ENCODE measurements around the gene FMN2.

FMN2 gene

GRCh38 chr1:240094041-240094722, 2.5 kb downstream of the FMN2 start:
- Histone ChIP-seq H3K9me3 (ENCODE audit: control insufficient read depth, low read length) (no peaks in the 10 kb centered on the region), H3K4me3 (ENCODE audit: insufficient read depth, low read depth, low read length, poor library complexity, severe bottlenecking) (no peak overlapping the region), H3K27ac (ENCODE audit: insufficient read depth, low read length, poor library complexity, severe bottlenecking) (no peak overlapping the region), H3K36me3 (ENCODE audit: control insufficient read depth, insufficient read depth, low read length) (no peaks in the 10 kb centered on the region), H3K27me3 (replicated peaks; ENCODE audit: control insufficient read depth, insufficient read depth, low read length, poor library complexity, severe bottlenecking) (peaks cover 8% of the 10 kb centered on the region), H3K4me1 (ENCODE audit: control insufficient read depth, insufficient read depth, low read length, poor library complexity, severe bottlenecking) (peaks cover 3% of the 10 kb centered on the region)
- no peak for DNase-seq

GRCh38 chr1:240096974-240097373, 5.3 kb downstream of the FMN2 start:
- DNase-seq = no peak
- H3K4me1 ChIP-seq (ENCODE audit: control insufficient read depth, insufficient read depth, low read length, poor library complexity, severe bottlenecking) = peaks cover 3% of the 10 kb centered on the region
- H3K9me3 ChIP-seq (ENCODE audit: control insufficient read depth, low read length) = no peaks in the 10 kb centered on the region
- no peak overlapping the region for H3K27ac ChIP-seq (ENCODE audit: insufficient read depth, low read length, poor library complexity, severe bottlenecking)
- H3K27me3 ChIP-seq (replicated peaks; ENCODE audit: control insufficient read depth, insufficient read depth, low read length, poor library complexity, severe bottlenecking) = peaks cover 11% of the 10 kb centered on the region
- H3K36me3 ChIP-seq (ENCODE audit: control insufficient read depth, insufficient read depth, low read length) = no peaks in the 10 kb centered on the region
- H3K4me3 ChIP-seq (ENCODE audit: insufficient read depth, low read depth, low read length, poor library complexity, severe bottlenecking) = no peak overlapping the region

- no peaks in the 10 kb centered on the region for H3K4me1 ChIP-seq (ENCODE audit: control insufficient read depth, insufficient read depth, low read length, poor library complexity, severe bottlenecking)
- H3K36me3 ChIP-seq (ENCODE audit: control insufficient read depth, insufficient read depth, low read length) = no peaks in the 10 kb centered on the region
- H3K27me3 ChIP-seq (replicated peaks; ENCODE audit: control insufficient read depth, insufficient read depth, low read length, poor library complexity, severe bottlenecking) = peaks cover 11% of the 10 kb centered on the region
- no peak for DNase-seq
- no peak overlapping the region for H3K27ac ChIP-seq (ENCODE audit: insufficient read depth, low read length, poor library complexity, severe bottlenecking)
- H3K9me3 ChIP-seq (ENCODE audit: control insufficient read depth, low read length) = no peaks in the 10 kb centered on the region
- H3K4me3 ChIP-seq (ENCODE audit: insufficient read depth, low read depth, low read length, poor library complexity, severe bottlenecking) = no peak overlapping the region
These were observed 6.9 kb downstream of the FMN2 start for GRCh38 chr1:240098534-240098933.

- no peak overlapping the region for H3K4me3 ChIP-seq (ENCODE audit: insufficient read depth, low read depth, low read length, poor library complexity, severe bottlenecking)
- DNase-seq = no peak
- no peaks in the 10 kb centered on the region for H3K4me1 ChIP-seq (ENCODE audit: control insufficient read depth, insufficient read depth, low read length, poor library complexity, severe bottlenecking)
- H3K9me3 ChIP-seq (ENCODE audit: control insufficient read depth, low read length) = no peaks in the 10 kb centered on the region
- H3K36me3 ChIP-seq (ENCODE audit: control insufficient read depth, insufficient read depth, low read length) = no peaks in the 10 kb centered on the region
- H3K27me3 ChIP-seq (replicated peaks; ENCODE audit: control insufficient read depth, insufficient read depth, low read length, poor library complexity, severe bottlenecking) = peaks cover 3% of the 10 kb centered on the region
- no peak overlapping the region for H3K27ac ChIP-seq (ENCODE audit: insufficient read depth, low read length, poor library complexity, severe bottlenecking)
These were observed 7.6 kb downstream of the FMN2 start for GRCh38 chr1:240099329-240099728.

- DNase-seq = no peak
- no peak overlapping the region for H3K27ac ChIP-seq (ENCODE audit: insufficient read depth, low read length, poor library complexity, severe bottlenecking)
- no peaks in the 10 kb centered on the region for H3K4me1 ChIP-seq (ENCODE audit: control insufficient read depth, insufficient read depth, low read length, poor library complexity, severe bottlenecking)
These were observed 8.1 kb downstream of the FMN2 start for GRCh38 chr1:240099748-240100147.

GRCh38 chr1:240100371-240100934, 8.8 kb downstream of the FMN2 start:
- no peaks in the 10 kb centered on the region for H3K36me3 ChIP-seq (ENCODE audit: control insufficient read depth, insufficient read depth, low read length)
- H3K4me1 ChIP-seq (ENCODE audit: control insufficient read depth, insufficient read depth, low read length, poor library complexity, severe bottlenecking) = no peaks in the 10 kb centered on the region
- peaks cover 3% of the 10 kb centered on the region for H3K27me3 ChIP-seq (replicated peaks; ENCODE audit: control insufficient read depth, insufficient read depth, low read length, poor library complexity, severe bottlenecking)
- H3K27ac ChIP-seq (ENCODE audit: insufficient read depth, low read length, poor library complexity, severe bottlenecking) = no peak overlapping the region
- H3K4me3 ChIP-seq (ENCODE audit: insufficient read depth, low read depth, low read length, poor library complexity, severe bottlenecking) = no peak overlapping the region
- DNase-seq = no peak
- H3K9me3 ChIP-seq (ENCODE audit: control insufficient read depth, low read length) = no peaks in the 10 kb centered on the region

More at GRCh38 chr1:240099748-240100147, 8.1 kb downstream of the FMN2 start:
- Histone ChIP-seq H3K9me3 (ENCODE audit: control insufficient read depth, low read length) (no peaks in the 10 kb centered on the region), H3K4me3 (ENCODE audit: insufficient read depth, low read depth, low read length, poor library complexity, severe bottlenecking) (no peak overlapping the region), H3K36me3 (ENCODE audit: control insufficient read depth, insufficient read depth, low read length) (no peaks in the 10 kb centered on the region), H3K27me3 (replicated peaks; ENCODE audit: control insufficient read depth, insufficient read depth, low read length, poor library complexity, severe bottlenecking) (peaks cover 3% of the 10 kb centered on the region)

GRCh38 chr1:240101306-240101705, 9.6 kb downstream of the FMN2 start:
- no peaks in the 10 kb centered on the region for H3K4me1 ChIP-seq (ENCODE audit: control insufficient read depth, insufficient read depth, low read length, poor library complexity, severe bottlenecking)
- H3K4me3 ChIP-seq (ENCODE audit: insufficient read depth, low read depth, low read length, poor library complexity, severe bottlenecking) = no peak overlapping the region
- H3K27me3 ChIP-seq (replicated peaks; ENCODE audit: control insufficient read depth, insufficient read depth, low read length, poor library complexity, severe bottlenecking) = peaks cover 3% of the 10 kb centered on the region
- no peak overlapping the region for H3K27ac ChIP-seq (ENCODE audit: insufficient read depth, low read length, poor library complexity, severe bottlenecking)
- H3K9me3 ChIP-seq (ENCODE audit: control insufficient read depth, low read length) = no peaks in the 10 kb centered on the region
- no peak for DNase-seq
- no peaks in the 10 kb centered on the region for H3K36me3 ChIP-seq (ENCODE audit: control insufficient read depth, insufficient read depth, low read length)

GRCh38 chr1:240101737-240102136, 10.1 kb downstream of the FMN2 start:
- Histone ChIP-seq H3K27ac (ENCODE audit: insufficient read depth, low read length, poor library complexity, severe bottlenecking) (no peak overlapping the region), H3K9me3 (ENCODE audit: control insufficient read depth, low read length) (no peaks in the 10 kb centered on the region), H3K4me1 (ENCODE audit: control insufficient read depth, insufficient read depth, low read length, poor library complexity, severe bottlenecking) (no peaks in the 10 kb centered on the region), H3K36me3 (ENCODE audit: control insufficient read depth, insufficient read depth, low read length) (no peaks in the 10 kb centered on the region), H3K27me3 (replicated peaks; ENCODE audit: control insufficient read depth, insufficient read depth, low read length, poor library complexity, severe bottlenecking) (peaks cover 3% of the 10 kb centered on the region), H3K4me3 (ENCODE audit: insufficient read depth, low read depth, low read length, poor library complexity, severe bottlenecking) (no peak overlapping the region)
- DNase-seq = no peak

GRCh38 chr1:240104672-240105071, 13.0 kb downstream of the FMN2 start:
- Histone ChIP-seq H3K4me3 (ENCODE audit: insufficient read depth, low read depth, low read length, poor library complexity, severe bottlenecking) (no peak overlapping the region), H3K36me3 (ENCODE audit: control insufficient read depth, insufficient read depth, low read length) (no peaks in the 10 kb centered on the region), H3K9me3 (ENCODE audit: control insufficient read depth, low read length) (no peaks in the 10 kb centered on the region), H3K27me3 (replicated peaks; ENCODE audit: control insufficient read depth, insufficient read depth, low read length, poor library complexity, severe bottlenecking) (peaks cover 1% of the 10 kb centered on the region), H3K4me1 (ENCODE audit: control insufficient read depth, insufficient read depth, low read length, poor library complexity, severe bottlenecking) (no peaks in the 10 kb centered on the region), H3K27ac (ENCODE audit: insufficient read depth, low read length, poor library complexity, severe bottlenecking) (no peak overlapping the region)
- DNase-seq = no peak

GRCh38 chr1:240107058-240107684, 15.5 kb downstream of the FMN2 start:
- Histone ChIP-seq H3K27me3 (replicated peaks; ENCODE audit: control insufficient read depth, insufficient read depth, low read length, poor library complexity, severe bottlenecking) (no peaks in the 10 kb centered on the region), H3K4me1 (ENCODE audit: control insufficient read depth, insufficient read depth, low read length, poor library complexity, severe bottlenecking) (no peaks in the 10 kb centered on the region), H3K4me3 (ENCODE audit: insufficient read depth, low read depth, low read length, poor library complexity, severe bottlenecking) (no peak overlapping the region), H3K36me3 (ENCODE audit: control insufficient read depth, insufficient read depth, low read length) (no peaks in the 10 kb centered on the region), H3K9me3 (ENCODE audit: control insufficient read depth, low read length) (no peaks in the 10 kb centered on the region), H3K27ac (ENCODE audit: insufficient read depth, low read length, poor library complexity, severe bottlenecking) (no peak overlapping the region)
- DNase-seq = no peak
